HepG2 (cell line): ENCODE data around the gene NUAK2. TPM values are rescaled to one million over a fixed set of nuclear protein-coding genes. Genes with fewer than 3 reads are reported as not detected.
A peak's percentile ranks its signal among the peaks of the same experiment; 100 is the strongest.

Experiments used
- ATAC-seq: fragments of 200-7000 bp; cut with Tn5 transposase; 3 replicates; pipeline ENCODE4 v1.9.1; 2020; ENCODE audit warnings: mild to moderate bottlenecking, moderate library complexity
- BruUV-seq: library from RNA; stranded (reverse); fragments of 400-500 nt; replicated peaks from 2 replicates; lab custom pipeline; 2021; lab: Mats Ljungman, UMichigan
- CTCF ChIA-PET: fragments of 300-600 bp; formaldehyde crosslinking; extraction: SDS; loops from one replicate; lab custom pipeline; 2021; ENCODE audit warnings: low total read pairs, inconsistent platforms, low intra/inter-chr PET ratio; lab: Yijun Ruan, JAX
- POLR2A ChIA-PET: fragments of 350-600 bp; sonication (Branson Sonifier 250); formaldehyde crosslinking; loops from one replicate; lab custom pipeline; 2020; ENCODE audit warnings: antibody characterized with exemption, inconsistent platforms; lab: Yijun Ruan, JAX
- DNase-seq: peaks from one replicate; pipeline ENCODE4 v3.0.0-alpha.2; 2015; ENCODE audit warnings: low spot score
- FAIRE-seq: peaks from 3 replicates; lab custom pipeline; 2011; peaks lifted over from hg19 to GRCh38; lab: Jason Lieb, UNC
- H2AFZ ChIP-seq: one replicate; pipeline ENCODE4 v1.6.1; 2011; ENCODE audit warnings: low read length, inconsistent platforms
- H3K27ac ChIP-seq: fragments of 300-600 bp; 3 replicates; pipeline ENCODE4 v1.8.0; 2011; ENCODE audit warnings: mixed run types, mild to moderate bottlenecking, mixed read lengths, low read length, inconsistent platforms; ENCODE audit not compliant: insufficient read depth; ENCODE audit errors: extremely low read length
- H3K27me3 ChIP-seq, 2 experiments: fragments of 200-600 bp in 1 of 2; 2 replicates in 1 of 2; 3 replicates in 1 of 2; pipeline versions ENCODE4 v1.6.0 to v1.8.0; 2011; ENCODE audit warnings: low read length in 2 of 2, mild to moderate bottlenecking in 2 of 2, moderate library complexity in 2 of 2, inconsistent platforms in 1 of 2; ENCODE audit not compliant: insufficient read depth in 2 of 2, control insufficient read depth in 1 of 2
- H3K36me3 ChIP-seq, 2 experiments: fragments of 200-600 bp in 1 of 2; replicated peaks in 1 of 2; 2 replicates in 1 of 2; 3 replicates in 1 of 2; pipeline versions ENCODE4 v1.5.1 to v1.8.0; 2011; ENCODE audit warnings: low read length in 2 of 2, inconsistent platforms in 1 of 2; ENCODE audit not compliant: insufficient read depth in 2 of 2, control insufficient read depth in 1 of 2
- H3K4me1 ChIP-seq: 2 replicates; pipeline ENCODE4 v1.5.1; 2012; ENCODE audit warnings: low read length, inconsistent platforms; ENCODE audit not compliant: insufficient read depth
- H3K4me2 ChIP-seq: 2 replicates; pipeline ENCODE4 v1.6.0; 2011; ENCODE audit warnings: low read depth, low read length, inconsistent platforms
- H3K4me3 ChIP-seq, 3 experiments: fragments of 200-600 bp in 1 of 3; sonication (generic), shearing (Covaris generic) in 1 of 3; replicated peaks in 1 of 3; 2 replicates each; pipeline ENCODE4 v1.5.1; 2011 to 2016; ENCODE audit warnings: low read length in 3 of 3, inconsistent platforms in 2 of 3, low read depth in 2 of 3, mild to moderate bottlenecking in 2 of 3, control low read depth in 1 of 3, mixed read lengths in 1 of 3; ENCODE audit not compliant: insufficient read depth in 1 of 3
- H3K79me2 ChIP-seq: one replicate; pipeline ENCODE4 v1.6.1; 2011; ENCODE audit warnings: low read length, inconsistent platforms; ENCODE audit not compliant: insufficient read depth
- H3K9ac ChIP-seq: 2 replicates; pipeline ENCODE4 v1.6.0; 2011; ENCODE audit warnings: mild to moderate bottlenecking, low read depth, low read length, inconsistent platforms; ENCODE audit not compliant: insufficient read depth
- H3K9me3 ChIP-seq: 2 replicates; pipeline ENCODE4 v1.5.1; 2012; ENCODE audit warnings: mild to moderate bottlenecking, low read length
- H4K20me1 ChIP-seq: 2 replicates; pipeline ENCODE4 v1.6.0; 2011; ENCODE audit warnings: inconsistent platforms, mild to moderate bottlenecking, low read length, moderate library complexity; ENCODE audit not compliant: insufficient read depth
- HMGA1 ChIP-seq: sonication (generic); formaldehyde crosslinking; conservative IDR thresholded peaks from 2 replicates; pipeline ENCODE4 v1.4.0; 2020; ENCODE audit warnings: missing genetic modification reagents
- MZF1 ChIP-seq: sonication (generic); formaldehyde crosslinking; IDR thresholded peaks from 2 replicates; pipeline ENCODE4 v1.8.1; 2023; ENCODE audit warnings: mild to moderate bottlenecking, missing genetic modification reagents, borderline replicate concordance
- NFATC3 ChIP-seq: sonication (generic); formaldehyde crosslinking; IDR thresholded peaks from 2 replicates; pipeline ENCODE4 v1.5.1; 2020; ENCODE audit warnings: mild to moderate bottlenecking, missing genetic modification reagents
- SP2 ChIP-seq: sonication (generic); formaldehyde crosslinking; IDR thresholded peaks from 2 replicates; pipeline ENCODE4 v1.5.1; 2020; ENCODE audit warnings: mild to moderate bottlenecking, missing genetic modification reagents
- ZMYM3 ChIP-seq: sonication (generic); formaldehyde crosslinking; IDR thresholded peaks from 2 replicates; pipeline ENCODE4 v1.5.1; 2020; ENCODE audit warnings: mild to moderate bottlenecking, missing genetic modification reagents
- ZNF121 ChIP-seq: sonication (generic); formaldehyde crosslinking; IDR thresholded peaks from 2 replicates; pipeline ENCODE4 v1.5.0; 2020; ENCODE audit warnings: mild to moderate bottlenecking, missing genetic modification reagents
- ZNF331 ChIP-seq: sonication (generic); formaldehyde crosslinking; IDR thresholded peaks from 2 replicates; pipeline ENCODE4 v1.4.0; 2020; ENCODE audit warnings: missing genetic modification reagents
- ZNF768 ChIP-seq: sonication (generic); formaldehyde crosslinking; IDR thresholded peaks from 2 replicates; pipeline ENCODE4 v1.4.0; 2020; ENCODE audit warnings: missing genetic modification reagents
- WGBS: methylation state at CpG from one replicate; pipeline ENCODE4 v1.1.6; 2017; ENCODE audit warnings: low lambda C conversion rate; 5-methylcytosine and 5-hydroxymethylcytosine counted together
- in situ Hi-C: cut with HindIII; loops from 2 replicates; pipeline ENCODE4 v1.10.0; 2017; ENCODE audit warnings: low pct_unique_long_range_greater_than_20kb; ENCODE audit not compliant: extremely low pct_ligation_motif_present
- intact Hi-C: fragments of 100-400 bp; cut with micrococcal nuclease; formaldehyde crosslinking; loops from one replicate; pipeline ENCODE4 v1.10.0; 2022; ENCODE audit not compliant: unreplicated experiment
- polyA plus RNA-seq, 8 experiments: library from polyadenylated mRNA; depleted of rRNA in 3 of 8; stranded (reverse) in 7 of 8; unstranded in 1 of 8; fragments of >200 nt; fragmentation: Illumina TruSeq in 4 of 8; extraction: Trizol in 4 of 8; gene quantifications; 2 replicates each; pipeline versions ENCODE4 v1.2.1 to v1.2.3, GENCODE V29; 2011 to 2016; ENCODE audit warnings: low read depth in 4 of 8, missing spikeins in 1 of 8, mixed read lengths in 1 of 8; ENCODE audit not compliant: insufficient read depth in 1 of 8
- total RNA-seq, 5 experiments: library from RNA; depleted of rRNA; stranded (reverse); fragments of >200 nt; fragmentation: Illumina TruSeq; extraction: Trizol; gene quantifications; 2 replicates each; pipeline ENCODE4 v1.2.3, GENCODE V29; 2016; ENCODE audit warnings: low read depth in 1 of 5
- TF ChIP-seq, protein P1 (sequence below): sonication (generic); formaldehyde crosslinking; IDR thresholded peaks from 2 replicates; pipeline ENCODE4 v1.4.0; 2020; ENCODE audit warnings: low read depth, missing genetic modification reagents
- TF ChIP-seq, protein P2 (sequence below): sonication (generic); formaldehyde crosslinking; IDR thresholded peaks from 2 replicates; pipeline ENCODE4 v1.4.0; 2020; ENCODE audit warnings: missing genetic modification reagents, mild to moderate bottlenecking, borderline replicate concordance

Gene NUAK2
- total and polyA plus RNA-seq, 2 of the 13 experiments (the other 11 are each of a cell fraction or from before 2014, with no cell fraction given) = 0.75 to 1.1 TPM

DNA sequence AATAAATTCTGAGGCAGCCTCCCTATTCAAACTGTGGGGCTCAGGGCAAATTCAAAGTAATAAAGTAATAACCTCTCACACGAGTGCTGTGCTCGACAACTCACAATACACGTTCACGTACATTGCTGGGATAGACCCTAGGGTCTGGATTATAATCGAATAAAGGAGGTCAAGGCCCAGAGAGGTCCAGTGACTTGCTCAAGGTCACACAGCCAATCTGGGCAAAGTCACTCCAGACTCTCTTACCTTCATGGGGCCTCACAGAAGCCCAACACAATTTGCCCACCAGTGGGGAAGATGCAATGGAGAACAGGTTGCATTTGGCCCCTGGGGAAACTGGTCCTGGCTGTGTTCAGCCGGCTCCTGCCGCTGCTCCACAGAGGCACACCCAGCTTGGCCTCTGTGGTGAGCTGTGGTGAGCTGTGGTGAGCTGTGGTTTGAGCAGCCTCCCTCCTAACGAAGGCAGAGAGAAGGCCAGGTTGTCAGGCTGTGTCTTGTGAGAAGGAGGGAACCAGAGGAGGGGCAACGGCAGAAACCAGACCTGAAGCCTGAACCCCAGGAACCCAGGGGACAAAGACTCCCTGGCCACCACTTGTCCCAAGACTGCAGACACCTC lies 35.1 kb downstream of the NUAK2 start:
- Histone ChIP-seq H3K27ac (no peak overlapping the region), H4K20me1 (no peaks in the 10 kb centered on the region), H3K27me3 (no peaks in the 10 kb centered on the region), H3K4me3 (no peak overlapping the region), H3K4me2 (no peak overlapping the region), H3K9ac (no peak overlapping the region), H3K36me3 (no peaks in the 10 kb centered on the region), H3K79me2 (no peaks in the 10 kb centered on the region), H3K9me3 (no peaks in the 10 kb centered on the region), H2AFZ (no peak overlapping the region), H3K4me1 (peaks cover 59% of the 10 kb centered on the region)
- in situ Hi-C loops = no loop called here
- ATAC-seq (no peak), FAIRE-seq (no peak), DNase-seq (no peak)
- no peak for TF ChIP-seq MZF1 (CRISPR knock-in tag)
- peak; percentile 72 for TF ChIP-seq ZMYM3 (CRISPR knock-in tag)
- TF ChIP-seq ZNF768 = peak; percentile 96
- no TSS peak for BruUV-seq
- CTCF ChIA-PET = no interaction called here
- POLR2A ChIA-PET = no interaction called here
- WGBS = 77% methylated on average over 5 of the region's 9 CpGs
- intact Hi-C loops = no loop called here

DNA sequence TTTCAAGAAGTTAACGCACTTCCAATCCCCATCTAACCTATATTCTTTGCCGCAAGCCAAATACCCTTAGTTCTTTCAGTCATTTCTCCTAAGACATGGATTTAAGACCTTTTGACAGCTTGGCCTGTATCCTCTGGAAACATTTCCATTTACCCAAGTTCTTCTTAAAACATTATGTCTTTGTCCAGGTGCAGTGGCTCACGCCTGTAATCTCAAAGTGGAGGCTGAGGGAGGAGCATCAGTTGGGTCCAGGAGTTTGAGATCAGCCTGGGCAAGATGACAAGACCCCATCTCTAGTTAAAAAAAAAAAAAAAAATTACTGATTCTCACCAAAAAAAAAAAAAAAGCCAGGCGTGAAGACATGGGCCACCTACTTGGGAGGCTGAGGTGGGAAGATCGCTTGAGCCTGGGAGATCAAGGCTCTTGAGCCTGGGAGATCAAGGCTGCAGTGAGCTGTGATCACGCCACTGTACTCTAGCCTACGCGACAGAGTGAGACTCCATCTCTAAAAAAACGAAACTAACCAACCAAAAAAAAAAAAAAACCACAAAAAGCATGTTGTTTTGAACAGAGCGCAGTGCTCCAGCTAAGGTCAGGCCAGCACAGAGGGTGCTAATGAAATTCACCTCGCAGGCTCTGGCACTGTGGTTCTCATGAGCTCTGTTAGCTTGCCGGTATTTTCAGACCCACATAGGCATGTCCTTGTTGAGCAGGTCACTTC lies 36.0 kb downstream of the NUAK2 start:
- CTCF ChIA-PET = interaction anchor here (1.7 kb wide), 1 partner anchor 12 kb away, joined by 4 read pairs; no protein-coding TSS in a partner anchor
- Histone ChIP-seq H4K20me1 (no peaks in the 10 kb centered on the region), H3K36me3 (no peaks in the 10 kb centered on the region), H3K79me2 (no peaks in the 10 kb centered on the region), H3K9ac (no peak overlapping the region), H3K4me2 (peak overlapping the region; percentile 51), H3K9me3 (no peaks in the 10 kb centered on the region), H3K4me3 (no peak overlapping the region; a peak in 2 of 6 replicates), H3K4me1 (peaks cover 53% of the 10 kb centered on the region), H2AFZ (no peak overlapping the region), H3K27me3 (no peaks in the 10 kb centered on the region), H3K27ac (peak overlapping the region; percentile 15)
- in situ Hi-C loops (no loop called here), intact Hi-C loops (no loop called here)
- DNase-seq (no peak), ATAC-seq (no peak), FAIRE-seq (no peak)
- no TSS peak for BruUV-seq
- TF ChIP-seq HMGA1 (CRISPR knock-in tag) = no peak
- no peak for TF ChIP-seq NFATC3 (CRISPR knock-in tag)
- TF ChIP-seq SP2 = no peak
- TF ChIP-seq, protein P1, sequence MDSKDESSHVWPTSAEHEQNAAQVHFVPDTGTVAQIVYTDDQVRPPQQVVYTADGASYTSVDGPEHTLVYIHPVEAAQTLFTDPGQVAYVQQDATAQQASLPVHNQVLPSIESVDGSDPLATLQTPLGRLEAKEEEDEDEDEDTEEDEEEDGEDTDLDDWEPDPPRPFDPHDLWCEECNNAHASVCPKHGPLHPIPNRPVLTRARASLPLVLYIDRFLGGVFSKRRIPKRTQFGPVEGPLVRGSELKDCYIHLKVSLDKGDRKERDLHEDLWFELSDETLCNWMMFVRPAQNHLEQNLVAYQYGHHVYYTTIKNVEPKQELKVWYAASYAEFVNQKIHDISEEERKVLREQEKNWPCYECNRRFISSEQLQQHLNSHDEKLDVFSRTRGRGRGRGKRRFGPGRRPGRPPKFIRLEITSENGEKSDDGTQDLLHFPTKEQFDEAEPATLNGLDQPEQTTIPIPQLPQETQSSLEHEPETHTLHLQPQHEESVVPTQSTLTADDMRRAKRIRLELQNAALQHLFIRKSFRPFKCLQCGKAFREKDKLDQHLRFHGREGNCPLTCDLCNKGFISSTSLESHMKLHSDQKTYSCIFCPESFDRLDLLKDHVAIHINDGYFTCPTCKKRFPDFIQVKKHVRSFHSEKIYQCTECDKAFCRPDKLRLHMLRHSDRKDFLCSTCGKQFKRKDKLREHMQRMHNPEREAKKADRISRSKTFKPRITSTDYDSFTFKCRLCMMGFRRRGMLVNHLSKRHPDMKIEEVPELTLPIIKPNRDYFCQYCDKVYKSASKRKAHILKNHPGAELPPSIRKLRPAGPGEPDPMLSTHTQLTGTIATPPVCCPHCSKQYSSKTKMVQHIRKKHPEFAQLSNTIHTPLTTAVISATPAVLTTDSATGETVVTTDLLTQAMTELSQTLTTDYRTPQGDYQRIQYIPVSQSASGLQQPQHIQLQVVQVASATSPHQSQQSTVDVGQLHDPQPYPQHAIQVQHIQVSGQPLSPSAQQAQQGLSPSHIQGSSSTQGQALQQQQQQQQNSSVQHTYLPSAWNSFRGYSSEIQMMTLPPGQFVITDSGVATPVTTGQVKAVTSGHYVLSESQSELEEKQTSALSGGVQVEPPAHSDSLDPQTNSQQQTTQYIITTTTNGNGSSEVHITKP (CRISPR knock-in tag) = 0 out of 2 replicates have a peak, but pooled peaks have one; percentile 6
- no peak for TF ChIP-seq ZNF331
- TF ChIP-seq, protein P2, sequence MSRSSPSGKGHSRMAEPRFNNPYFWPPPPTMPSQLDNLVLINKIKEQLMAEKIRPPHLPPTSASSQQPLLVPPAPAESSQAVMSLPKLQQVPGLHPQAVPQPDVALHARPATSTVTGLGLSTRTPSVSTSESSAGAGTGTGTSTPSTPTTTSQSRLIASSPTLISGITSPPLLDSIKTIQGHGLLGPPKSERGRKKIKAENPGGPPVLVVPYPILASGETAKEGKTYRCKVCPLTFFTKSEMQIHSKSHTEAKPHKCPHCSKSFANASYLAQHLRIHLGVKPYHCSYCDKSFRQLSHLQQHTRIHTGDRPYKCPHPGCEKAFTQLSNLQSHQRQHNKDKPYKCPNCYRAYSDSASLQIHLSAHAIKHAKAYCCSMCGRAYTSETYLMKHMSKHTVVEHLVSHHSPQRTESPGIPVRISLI = peak; percentile 12; the same call in 1 of the 2 replicates
- TF ChIP-seq ZNF121 (CRISPR knock-in tag) = 0 out of 2 replicates have a peak, but pooled peaks have one; percentile 22
- 33% methylated on average over 11 of the region's 12 CpGs for WGBS
- POLR2A ChIA-PET = interaction anchor here (1.1 to 4.2 kb wide), 6 partner anchors 8 to 39 kb away, joined by 3 to 38 read pairs (median 5); no protein-coding TSS in a partner anchor
